Measurements from ENCODE around the gene CFAP97. TPM values are rescaled to one million over a fixed set of nuclear protein-coding genes. Genes with fewer than 3 reads are reported as not detected.

The CFAP97 gene
- total and polyA plus RNA-seq, 9 of the 15 experiments (the other 6 are each of a cell fraction or from before 2014, with no cell fraction given) = 17.3 to 57.8 (median 44.4) TPM

GRCh38 chr4:185109736-185110135, 94.1 kb downstream of the CFAP97 start (continued):
- TF ChIP-seq, protein P1, sequence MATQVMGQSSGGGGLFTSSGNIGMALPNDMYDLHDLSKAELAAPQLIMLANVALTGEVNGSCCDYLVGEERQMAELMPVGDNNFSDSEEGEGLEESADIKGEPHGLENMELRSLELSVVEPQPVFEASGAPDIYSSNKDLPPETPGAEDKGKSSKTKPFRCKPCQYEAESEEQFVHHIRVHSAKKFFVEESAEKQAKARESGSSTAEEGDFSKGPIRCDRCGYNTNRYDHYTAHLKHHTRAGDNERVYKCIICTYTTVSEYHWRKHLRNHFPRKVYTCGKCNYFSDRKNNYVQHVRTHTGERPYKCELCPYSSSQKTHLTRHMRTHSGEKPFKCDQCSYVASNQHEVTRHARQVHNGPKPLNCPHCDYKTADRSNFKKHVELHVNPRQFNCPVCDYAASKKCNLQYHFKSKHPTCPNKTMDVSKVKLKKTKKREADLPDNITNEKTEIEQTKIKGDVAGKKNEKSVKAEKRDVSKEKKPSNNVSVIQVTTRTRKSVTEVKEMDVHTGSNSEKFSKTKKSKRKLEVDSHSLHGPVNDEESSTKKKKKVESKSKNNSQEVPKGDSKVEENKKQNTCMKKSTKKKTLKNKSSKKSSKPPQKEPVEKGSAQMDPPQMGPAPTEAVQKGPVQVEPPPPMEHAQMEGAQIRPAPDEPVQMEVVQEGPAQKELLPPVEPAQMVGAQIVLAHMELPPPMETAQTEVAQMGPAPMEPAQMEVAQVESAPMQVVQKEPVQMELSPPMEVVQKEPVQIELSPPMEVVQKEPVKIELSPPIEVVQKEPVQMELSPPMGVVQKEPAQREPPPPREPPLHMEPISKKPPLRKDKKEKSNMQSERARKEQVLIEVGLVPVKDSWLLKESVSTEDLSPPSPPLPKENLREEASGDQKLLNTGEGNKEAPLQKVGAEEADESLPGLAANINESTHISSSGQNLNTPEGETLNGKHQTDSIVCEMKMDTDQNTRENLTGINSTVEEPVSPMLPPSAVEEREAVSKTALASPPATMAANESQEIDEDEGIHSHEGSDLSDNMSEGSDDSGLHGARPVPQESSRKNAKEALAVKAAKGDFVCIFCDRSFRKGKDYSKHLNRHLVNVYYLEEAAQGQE (IDR thresholded peaks at IDR 0.05; ENCODE audit: borderline replicate concordance) = no peak
- TF ChIP-seq, protein P1 (CRISPR knock-in tag; IDR thresholded peaks at IDR 0.05; ENCODE audit: low read depth) = no peak
- TF ChIP-seq DLX4 (CRISPR knock-in tag; IDR thresholded peaks at IDR 0.05) (no peak), MYC (IDR thresholded peaks at IDR 0.05; ENCODE audit: low read depth, low read length) (no peak), MYC (CRISPR knock-in tag; IDR thresholded peaks at IDR 0.05; ENCODE audit: borderline replicate concordance, low read depth) (no peak), NKRF (IDR thresholded peaks at IDR 0.05; ENCODE audit: borderline replicate concordance) (no peak)

Other genes with a start within 250 kb of the CFAP97 start
- not detected in 2 replicates for gene HELT, start 185.5 kb downstream of the CFAP97 start, total RNA-seq (2014; rRNA removed)
- not detected in 2 replicates for gene HELT, start 185.5 kb downstream of the CFAP97 start, total RNA-seq (2014; rRNA removed; fragmentation: Illumina TruSeq; extraction: Trizol)
- gene HELT, start 185.5 kb downstream of the CFAP97 start, total RNA-seq (2015; rRNA removed; fragmentation: Illumina TruSeq; extraction: Trizol) = not detected in 2 replicates
- gene HELT, start 185.5 kb downstream of the CFAP97 start, total RNA-seq (2021) = not detected in 2 replicates
- not detected in 2 replicates for gene HELT, start 185.5 kb downstream of the CFAP97 start, polyA plus RNA-seq (2011; rRNA removed)
- gene HELT, start 185.5 kb downstream of the CFAP97 start, polyA plus RNA-seq (2014; fragmentation: Illumina TruSeq; extraction: Trizol) = not detected in 2 replicates
- not detected for gene HELT, start 185.5 kb downstream of the CFAP97 start, polyA plus RNA-seq (2014; fragmentation: Nextera tagmentation; extraction: Ambion mirVana)
- not detected in 2 replicates for gene HELT, start 185.5 kb downstream of the CFAP97 start, polyA plus RNA-seq (2014; rRNA removed)
- gene SLC25A4, start 60.7 kb downstream of the CFAP97 start, total RNA-seq (2014; rRNA removed) = 18.2 and 24.5 TPM in 2 replicates
- gene SLC25A4, start 60.7 kb downstream of the CFAP97 start, total RNA-seq (2014; rRNA removed; fragmentation: Illumina TruSeq; extraction: Trizol) = 17.7 and 19.5 TPM in 2 replicates
- gene SLC25A4, start 60.7 kb downstream of the CFAP97 start, total RNA-seq (2015; rRNA removed; fragmentation: Illumina TruSeq; extraction: Trizol) = 16.9 and 19.6 TPM in 2 replicates
- 28.4 and 30.3 TPM in 2 replicates for gene SLC25A4, start 60.7 kb downstream of the CFAP97 start, total RNA-seq (2021)
- 28.6 and 29.8 TPM in 2 replicates for gene SLC25A4, start 60.7 kb downstream of the CFAP97 start, polyA plus RNA-seq (2011; rRNA removed)
- 17.5 and 19.7 TPM in 2 replicates for gene SLC25A4, start 60.7 kb downstream of the CFAP97 start, polyA plus RNA-seq (2014; fragmentation: Illumina TruSeq; extraction: Trizol)
- 10 to 100 TPM in 1 of 2 experiments, 1 to 10 TPM in 1; 8.3 to 13.6 TPM for gene SLC25A4, start 60.7 kb downstream of the CFAP97 start, polyA plus RNA-seq (2014; fragmentation: Nextera tagmentation; extraction: Ambion mirVana)
- 25.5 and 27.4 TPM in 2 replicates for gene SLC25A4, start 60.7 kb downstream of the CFAP97 start, polyA plus RNA-seq (2014; rRNA removed)
- 9.4 and 10.4 TPM in 2 replicates for gene SNX25, start 5.6 kb upstream of the CFAP97 start, total RNA-seq (2014; rRNA removed)
- gene SNX25, start 5.6 kb upstream of the CFAP97 start, total RNA-seq (2014; rRNA removed; fragmentation: Illumina TruSeq; extraction: Trizol) = 15.5 and 18.0 TPM in 2 replicates
- 12.7 and 14.4 TPM in 2 replicates for gene SNX25, start 5.6 kb upstream of the CFAP97 start, total RNA-seq (2015; rRNA removed; fragmentation: Illumina TruSeq; extraction: Trizol)
- 12.6 and 14.4 TPM in 2 replicates for gene SNX25, start 5.6 kb upstream of the CFAP97 start, total RNA-seq (2021)
- 21.9 and 23.4 TPM in 2 replicates for gene SNX25, start 5.6 kb upstream of the CFAP97 start, polyA plus RNA-seq (2011; rRNA removed)
- 10.4 and 13.3 TPM in 2 replicates for gene SNX25, start 5.6 kb upstream of the CFAP97 start, polyA plus RNA-seq (2014; fragmentation: Illumina TruSeq; extraction: Trizol)
- 1 to 10 TPM; 2.5 TPM for gene SNX25, start 5.6 kb upstream of the CFAP97 start, polyA plus RNA-seq (2014; fragmentation: Nextera tagmentation; extraction: Ambion mirVana)
- 9.5 and 9.6 TPM in 2 replicates for gene SNX25, start 5.6 kb upstream of the CFAP97 start, polyA plus RNA-seq (2014; rRNA removed)
- 0.24 and 0.91 TPM in 2 replicates for gene LRP2BP, start 191.9 kb upstream of the CFAP97 start, total RNA-seq (2014; rRNA removed)
- 0.62 and 1.1 TPM in 2 replicates for gene LRP2BP, start 191.9 kb upstream of the CFAP97 start, total RNA-seq (2014; rRNA removed; fragmentation: Illumina TruSeq; extraction: Trizol)
- 0.45 and 0.62 TPM in 2 replicates for gene LRP2BP, start 191.9 kb upstream of the CFAP97 start, total RNA-seq (2015; rRNA removed; fragmentation: Illumina TruSeq; extraction: Trizol)
- 0.40 and 0.42 TPM in 2 replicates for gene LRP2BP, start 191.9 kb upstream of the CFAP97 start, total RNA-seq (2021)
- 2.1 TPM in 2 replicates for gene LRP2BP, start 191.9 kb upstream of the CFAP97 start, polyA plus RNA-seq (2011; rRNA removed)
- gene LRP2BP, start 191.9 kb upstream of the CFAP97 start, polyA plus RNA-seq (2014; fragmentation: Illumina TruSeq; extraction: Trizol) = 0.22 and 0.45 TPM in 2 replicates
- gene LRP2BP, start 191.9 kb upstream of the CFAP97 start, polyA plus RNA-seq (2014; fragmentation: Nextera tagmentation; extraction: Ambion mirVana) = under 1 TPM; 0.51 to 0.59 TPM
- gene LRP2BP, start 191.9 kb upstream of the CFAP97 start, polyA plus RNA-seq (2014; rRNA removed) = 0.49 and 0.78 TPM in 2 replicates
- 3.8 and 6.5 TPM in 2 replicates for gene ANKRD37, start 192.8 kb upstream of the CFAP97 start, total RNA-seq (2014; rRNA removed)
- 2.5 and 3.6 TPM in 2 replicates for gene ANKRD37, start 192.8 kb upstream of the CFAP97 start, total RNA-seq (2014; rRNA removed; fragmentation: Illumina TruSeq; extraction: Trizol)
- 2.1 and 2.3 TPM in 2 replicates for gene ANKRD37, start 192.8 kb upstream of the CFAP97 start, total RNA-seq (2015; rRNA removed; fragmentation: Illumina TruSeq; extraction: Trizol)
- gene ANKRD37, start 192.8 kb upstream of the CFAP97 start, total RNA-seq (2021) = 6.1 and 8.3 TPM in 2 replicates
- gene ANKRD37, start 192.8 kb upstream of the CFAP97 start, polyA plus RNA-seq (2011; rRNA removed) = 53.7 and 57.3 TPM in 2 replicates
- 1.9 and 3.3 TPM in 2 replicates for gene ANKRD37, start 192.8 kb upstream of the CFAP97 start, polyA plus RNA-seq (2014; fragmentation: Illumina TruSeq; extraction: Trizol)
- gene ANKRD37, start 192.8 kb upstream of the CFAP97 start, polyA plus RNA-seq (2014; fragmentation: Nextera tagmentation; extraction: Ambion mirVana) = 1 to 10 TPM; 1.3 to 3.1 TPM
- 5.1 and 11.5 TPM in 2 replicates for gene ANKRD37, start 192.8 kb upstream of the CFAP97 start, polyA plus RNA-seq (2014; rRNA removed)
- 20.2 and 21.8 TPM in 2 replicates for gene UFSP2, start 222.0 kb upstream of the CFAP97 start, total RNA-seq (2014; rRNA removed)
- gene UFSP2, start 222.0 kb upstream of the CFAP97 start, total RNA-seq (2014; rRNA removed; fragmentation: Illumina TruSeq; extraction: Trizol) = 28.2 and 29.9 TPM in 2 replicates
- gene UFSP2, start 222.0 kb upstream of the CFAP97 start, total RNA-seq (2015; rRNA removed; fragmentation: Illumina TruSeq; extraction: Trizol) = 21.2 and 22.0 TPM in 2 replicates
- 20.7 and 24.5 TPM in 2 replicates for gene UFSP2, start 222.0 kb upstream of the CFAP97 start, total RNA-seq (2021)
- 49.6 and 55.8 TPM in 2 replicates for gene UFSP2, start 222.0 kb upstream of the CFAP97 start, polyA plus RNA-seq (2011; rRNA removed)
- gene UFSP2, start 222.0 kb upstream of the CFAP97 start, polyA plus RNA-seq (2014; fragmentation: Illumina TruSeq; extraction: Trizol) = 22.9 and 26.6 TPM in 2 replicates
- gene UFSP2, start 222.0 kb upstream of the CFAP97 start, polyA plus RNA-seq (2014; fragmentation: Nextera tagmentation; extraction: Ambion mirVana) = 10 to 100 TPM; 41.0 to 45.7 TPM
- 20.1 and 25.0 TPM in 2 replicates for gene UFSP2, start 222.0 kb upstream of the CFAP97 start, polyA plus RNA-seq (2014; rRNA removed)